Prostate gland (tissue), 2 donors: Measurements from ENCODE around the gene OPA1.

Experiments
- CTCF ChIP-seq, 4 experiments: fragments of 200-600 bp in 2 of 4; fragments of 450-650 bp in 2 of 4; sonication (generic) in 2 of 4; IDR thresholded peaks; 1 replicate in 3 of 4; 2 replicates in 1 of 4; pipeline ENCODE4 v1.5.1; 2016 to 2019; ENCODE audit warnings: antibody characterized with exemption in 4 of 4, mild to moderate bottlenecking in 2 of 4, moderate library complexity in 2 of 4
- POLR2AphosphoS5 ChIP-seq: sonication (generic); formaldehyde crosslinking; IDR thresholded peaks from one replicate; pipeline ENCODE4 v1.6.1; 2017; ENCODE audit warnings: antibody characterized with exemption

- TF ChIP-seq CTCF (IDR thresholded peaks at IDR 0.05) (no peak), POLR2AphosphoS5 (no peak)
Measured at GRCh38 chr3:193729601-193730000, 136.6 kb downstream of the OPA1 start.
